Natural killer cell treated with Interleukin-12 subunit alpha and Interleukin-12 subunit beta and Interleukin-15 and Interleukin-18, amount 100 ng/mL, for 72 hours (primary cell): ENCODE results near the gene PAGE2. TPM values are rescaled to one million over a fixed set of nuclear protein-coding genes. Genes with fewer than 3 reads are reported as not detected.
"Not testable (repeated sequence)": the region's sequence is repeated elsewhere in the genome, so short reads cannot be mapped to it uniquely, and the experiment has no call there.

ENCODE experiments used
- ATAC-seq, 2 donors: fragments of 150-1000 bp; cut with Tn5 transposase in 1 of 2; sonication (Bioruptor Pico), chemical (Tn5 transposase) in 1 of 2; 2 replicates each; pipeline ENCODE4 v1.10.0; 2021
- DNase-seq: peaks from one replicate; pipeline ENCODE4 v3.0.0; 2022; ENCODE audit warnings: low spot score
- H3K27ac Mint-ChIP-seq, 2 donors: 1 replicate in 1 of 2; 2 replicates in 1 of 2; pipeline ENCODE4 v1.8.0; 2022; ENCODE audit warnings: mixed read lengths in 2 of 2, mild to moderate bottlenecking in 1 of 2, moderate library complexity in 1 of 2
- H3K27me3 Mint-ChIP-seq, 2 donors: 1 replicate in 1 of 2; 2 replicates in 1 of 2; pipeline ENCODE4 v1.8.0; 2022; ENCODE audit warnings: mixed read lengths in 2 of 2
- H3K36me3 Mint-ChIP-seq: one replicate; pipeline ENCODE4 v1.8.0; 2022; ENCODE audit warnings: mixed read lengths
- H3K4me1 Mint-ChIP-seq, 2 donors: 1 replicate in 1 of 2; 2 replicates in 1 of 2; pipeline ENCODE4 v1.8.0; 2022; ENCODE audit warnings: low read depth in 2 of 2, mixed read lengths in 2 of 2, mild to moderate bottlenecking in 1 of 2
- H3K4me3 Mint-ChIP-seq: one replicate; pipeline ENCODE4 v1.8.0; 2022; ENCODE audit warnings: mixed read lengths
- H3K9me3 Mint-ChIP-seq: 2 replicates; pipeline ENCODE4 v1.8.0; 2022; ENCODE audit warnings: mixed read lengths
- total RNA-seq, 2 donors: library from RNA; stranded (reverse); gene quantifications; one replicate each; pipeline ENCODE4 v1.2.3, GENCODE V29; 2022

The PAGE2 gene
- total RNA-seq, result not detected

GRCh38 chrX:55088795-55089489 lies at the start of gene PAGE2:
Gene PAGE2 (plus strand): TSS chrX:55089018. CDS start chrX:55090021, 1,003 bp downstream.
- no peak within 1 kb of the TSS for H3K27ac Mint-ChIP-seq
- DNase-seq (no peak), ATAC-seq (no peak)
- H3K4me1 Mint-ChIP-seq, result no peaks in the 10 kb centered on the region
- H3K4me3 Mint-ChIP-seq, result no peak within 1 kb of the TSS
- H3K27me3 Mint-ChIP-seq, result peaks cover 3 to 24% of the 10 kb centered on the region in 2 donors
- H3K9me3 Mint-ChIP-seq, result no peaks in the 10 kb centered on the region
- H3K36me3 Mint-ChIP-seq, result no peaks in the 10 kb centered on the region

GRCh38 chrX:55039471-55039870 lies 49.3 kb upstream of the PAGE2 start:
- peaks cover 0 to 9% of the 10 kb centered on the region in 2 donors for H3K27me3 Mint-ChIP-seq
- H3K27ac Mint-ChIP-seq, result no peak overlapping the region
- no peaks in the 10 kb centered on the region for H3K9me3 Mint-ChIP-seq
- no peaks in the 10 kb centered on the region for H3K36me3 Mint-ChIP-seq
- no peak overlapping the region for H3K4me3 Mint-ChIP-seq
- DNase-seq, result no peak
- no peak for ATAC-seq
- no peaks in the 10 kb centered on the region for H3K4me1 Mint-ChIP-seq

- Mint-ChIP-seq H3K4me3 (no peak overlapping the region), H3K27me3 (peaks cover 0 to 11% of the 10 kb centered on the region in 2 donors), H3K27ac (no peak overlapping the region), H3K4me1 (no peaks in the 10 kb centered on the region), H3K9me3 (no peaks in the 10 kb centered on the region), H3K36me3 (no peaks in the 10 kb centered on the region)
- ATAC-seq (no peak), DNase-seq (no peak)
Measured at GRCh38 chrX:55041514-55041913, 47.3 kb upstream of the PAGE2 start.

- not testable (repeated sequence) for H3K27ac Mint-ChIP-seq, ATAC-seq, H3K4me1 Mint-ChIP-seq, H3K4me3 Mint-ChIP-seq, DNase-seq, H3K9me3 Mint-ChIP-seq, H3K36me3 Mint-ChIP-seq
- peaks cover 4 to 14% of the 10 kb centered on the region in 2 donors for H3K27me3 Mint-ChIP-seq
Measured at GRCh38 chrX:55050599-55050998, 38.2 kb upstream of the PAGE2 start.

GRCh38 chrX:55056820-55057674 lies 31.8 kb upstream of the PAGE2 start:
- H3K9me3 Mint-ChIP-seq, result no peaks in the 10 kb centered on the region
- no peaks in the 10 kb centered on the region for H3K36me3 Mint-ChIP-seq
- peak overlapping the region in 1 of 2 donors; percentile 67 for H3K27ac Mint-ChIP-seq
- peaks cover 11 to 35% of the 10 kb centered on the region in 2 donors for H3K27me3 Mint-ChIP-seq
- peak overlapping the region; percentile 81 for H3K4me3 Mint-ChIP-seq
- H3K4me1 Mint-ChIP-seq, result peaks cover 9 to 18% of the 10 kb centered on the region in 2 donors
- DNase-seq, result no peak
- no peak for ATAC-seq

GRCh38 chrX:55057675-55058249 lies 31.1 kb upstream of the PAGE2 start:
- Mint-ChIP-seq H3K4me3 (peak overlapping the region; percentile 81), H3K27me3 (peaks cover 11 to 41% of the 10 kb centered on the region in 2 donors), H3K9me3 (no peaks in the 10 kb centered on the region), H3K36me3 (no peaks in the 10 kb centered on the region), H3K4me1 (peaks cover 9 to 18% of the 10 kb centered on the region in 2 donors), H3K27ac (peak overlapping the region in 1 of 2 donors; percentile 67)
- DNase-seq (peak; percentile 61), ATAC-seq (peak in 1 of 2 donors; percentile 69)

GRCh38 chrX:55067180-55067579 lies 21.6 kb upstream of the PAGE2 start:
- DNase-seq, result not testable (repeated sequence)

GRCh38 chrX:55072286-55072685 lies 16.5 kb upstream of the PAGE2 start:
- DNase-seq, result no peak
- Mint-ChIP-seq H3K27ac (no peak overlapping the region), H3K27me3 (peaks cover 34 to 39% of the 10 kb centered on the region in 2 donors), H3K9me3 (no peaks in the 10 kb centered on the region), H3K36me3 (no peaks in the 10 kb centered on the region), H3K4me3 (no peak overlapping the region), H3K4me1 (no peaks in the 10 kb centered on the region)
- no peak for ATAC-seq

More at GRCh38 chrX:55067180-55067579, 21.6 kb upstream of the PAGE2 start:
- H3K9me3 Mint-ChIP-seq, H3K36me3 Mint-ChIP-seq, H3K4me3 Mint-ChIP-seq, ATAC-seq, H3K27ac Mint-ChIP-seq, H3K4me1 Mint-ChIP-seq: not testable (repeated sequence)
- peaks cover 49 to 52% of the 10 kb centered on the region in 2 donors for H3K27me3 Mint-ChIP-seq

GRCh38 chrX:55074851-55075467 lies 13.9 kb upstream of the PAGE2 start, which contains the start of gene PAGE2B:
Gene PAGE2B (plus strand): TSS chrX:55075030. CDS start chrX:55076042, 1,012 bp downstream.
- DNase-seq (no peak), ATAC-seq (no peak)
- H3K4me3 Mint-ChIP-seq, result no peak within 1 kb of the TSS
- no peaks in the 10 kb centered on the region for H3K36me3 Mint-ChIP-seq
- no peaks in the 10 kb centered on the region for H3K4me1 Mint-ChIP-seq
- no peaks in the 10 kb centered on the region for H3K9me3 Mint-ChIP-seq
- peaks cover 14 to 23% of the 10 kb centered on the region in 2 donors for H3K27me3 Mint-ChIP-seq
- no peak within 1 kb of the TSS for H3K27ac Mint-ChIP-seq

- Mint-ChIP-seq H3K4me1 (no peaks in the 10 kb centered on the region), H3K36me3 (no peaks in the 10 kb centered on the region)
Measured at GRCh38 chrX:55098691-55099090, 9.9 kb downstream of the PAGE2 start.

GRCh38 chrX:55099162-55099561 lies 10.3 kb downstream of the PAGE2 start:
- no peak for ATAC-seq

More at GRCh38 chrX:55098691-55099090, 9.9 kb downstream of the PAGE2 start:
- no peak overlapping the region for H3K27ac Mint-ChIP-seq
- ATAC-seq (no peak), DNase-seq (no peak)
- H3K27me3 Mint-ChIP-seq, result peaks cover 6 to 20% of the 10 kb centered on the region in 2 donors
- H3K4me3 Mint-ChIP-seq, result no peak overlapping the region
- no peaks in the 10 kb centered on the region for H3K9me3 Mint-ChIP-seq

GRCh38 chrX:55102754-55103153 lies 13.9 kb downstream of the PAGE2 start:
- ATAC-seq, result no peak
- H3K4me3 Mint-ChIP-seq, result no peak overlapping the region
- DNase-seq, result no peak
- H3K27ac Mint-ChIP-seq, result no peak overlapping the region
- H3K27me3 Mint-ChIP-seq, result peaks cover 0 to 20% of the 10 kb centered on the region in 2 donors
- no peaks in the 10 kb centered on the region for H3K36me3 Mint-ChIP-seq
- no peaks in the 10 kb centered on the region for H3K4me1 Mint-ChIP-seq
- H3K9me3 Mint-ChIP-seq, result no peaks in the 10 kb centered on the region

More at GRCh38 chrX:55099162-55099561, 10.3 kb downstream of the PAGE2 start:
- Mint-ChIP-seq H3K27me3 (peaks cover under 1 to 20% of the 10 kb centered on the region in 2 donors), H3K36me3 (no peaks in the 10 kb centered on the region), H3K4me1 (no peaks in the 10 kb centered on the region), H3K4me3 (no peak overlapping the region), H3K27ac (no peak overlapping the region), H3K9me3 (no peaks in the 10 kb centered on the region)
- DNase-seq, result no peak

- no peak for ATAC-seq
- peaks cover 0 to 13% of the 10 kb centered on the region in 2 donors for H3K27me3 Mint-ChIP-seq
- no peak overlapping the region for H3K4me3 Mint-ChIP-seq
- no peak for DNase-seq
- no peaks in the 10 kb centered on the region for H3K9me3 Mint-ChIP-seq
- H3K36me3 Mint-ChIP-seq, result no peaks in the 10 kb centered on the region
- H3K4me1 Mint-ChIP-seq, result no peaks in the 10 kb centered on the region
- H3K27ac Mint-ChIP-seq, result no peak overlapping the region
Measured at GRCh38 chrX:55107262-55107661, 18.4 kb downstream of the PAGE2 start.
